COLO668 (cell line): ENCODE data around the gene TMEM50A.
"Not testable (repeated sequence)": the region's sequence is repeated elsewhere in the genome, so short reads cannot be mapped to it uniquely, and the experiment has no call there.

ENCODE experiments used
- DNase-seq: peaks from one replicate; lab custom pipeline; 2025; ENCODE audit not compliant: unreplicated experiment; lab: John Stamatoyannopoulos, UW

The TMEM50A gene

DNA sequence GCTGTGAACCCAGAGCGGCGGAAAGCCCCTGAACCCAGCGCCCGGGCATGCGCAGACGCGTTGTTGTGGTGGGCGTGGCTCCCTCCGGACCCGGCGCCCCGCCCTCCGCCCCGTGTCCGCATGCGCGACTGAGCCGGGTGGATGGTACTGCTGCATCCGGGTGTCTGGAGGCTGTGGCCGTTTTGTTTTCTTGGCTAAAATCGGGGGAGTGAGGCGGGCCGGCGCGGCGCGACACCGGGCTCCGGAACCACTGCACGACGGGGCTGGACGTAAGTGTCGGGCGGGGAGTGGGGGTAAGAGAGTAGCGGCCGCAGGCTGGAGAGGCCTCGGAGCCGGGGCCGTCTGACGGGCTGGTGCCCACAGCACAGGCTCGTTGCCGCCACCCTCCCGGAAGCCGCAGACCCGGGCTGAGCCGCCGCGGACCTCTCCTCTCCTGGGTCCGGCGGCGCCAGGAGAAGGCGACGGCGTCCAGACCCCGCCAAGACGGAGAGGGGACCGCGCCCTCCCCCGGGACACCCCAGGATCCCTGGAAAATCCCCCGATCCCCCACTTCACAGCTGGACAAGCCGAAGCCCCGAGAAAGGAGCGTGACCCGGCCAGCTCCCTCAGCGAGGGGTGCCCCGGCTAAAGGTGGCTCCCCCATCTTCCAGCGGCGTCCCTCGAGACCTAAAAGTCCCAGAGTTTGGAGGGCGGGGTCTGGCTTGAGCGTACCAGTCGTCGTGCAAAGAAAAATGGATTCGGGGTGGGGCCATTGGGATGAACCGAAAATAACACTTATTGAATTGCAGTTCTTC is at the start of gene TMEM50A:
Gene TMEM50A, plus strand, starts transcription at position 147 of the 794 bp plus-strand sequence. CDS start 2,153 bp downstream, outside the sequence.
- peak; percentile 95 for DNase-seq

DNA sequence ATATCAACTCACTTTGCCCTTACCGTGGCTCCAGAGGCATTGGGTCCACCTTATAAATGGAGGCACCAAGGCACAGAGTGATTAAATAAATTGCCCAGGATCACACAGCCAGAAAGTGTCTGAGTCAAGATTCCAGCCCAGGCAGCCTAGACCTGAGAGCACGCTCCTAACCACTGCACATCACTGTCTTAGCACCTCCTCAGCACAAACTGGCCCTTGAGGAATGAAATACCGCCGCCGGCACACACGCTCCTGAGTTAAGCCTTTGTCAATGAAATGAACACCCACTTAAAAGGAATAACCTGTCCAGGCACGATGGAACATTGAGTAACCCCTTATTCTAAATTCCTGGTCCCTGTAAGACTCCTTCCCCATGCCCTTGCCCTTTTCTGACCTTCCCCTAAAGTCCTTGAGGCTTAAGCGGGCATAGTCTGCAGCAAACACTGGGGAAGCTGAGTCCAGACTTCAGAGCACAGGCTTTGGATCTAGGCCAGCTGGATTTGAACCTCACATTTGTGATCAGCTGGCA is 49.5 kb upstream of the TMEM50A start:
- not testable (repeated sequence) for DNase-seq

DNA sequence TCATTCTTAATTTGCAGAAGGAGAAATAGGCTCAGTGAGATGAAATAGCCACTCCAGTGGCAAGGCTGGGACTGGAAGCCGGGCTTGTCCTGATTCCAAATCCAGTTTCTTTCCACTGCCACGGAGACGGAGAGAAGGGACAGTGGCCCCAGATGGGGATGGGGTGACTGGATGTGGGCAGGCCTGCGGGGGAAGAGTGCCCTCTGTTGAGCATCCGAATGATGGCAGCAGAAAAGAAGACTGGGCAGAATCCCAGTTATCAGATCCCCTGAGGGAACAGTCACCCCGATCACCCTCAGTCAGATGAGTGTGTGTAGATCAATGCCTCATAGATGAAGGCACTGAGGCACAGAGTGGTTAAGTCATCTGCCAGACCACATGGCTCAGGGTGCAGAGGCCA is 48.1 kb upstream of the TMEM50A start:
- DNase-seq = not testable (repeated sequence)

DNA sequence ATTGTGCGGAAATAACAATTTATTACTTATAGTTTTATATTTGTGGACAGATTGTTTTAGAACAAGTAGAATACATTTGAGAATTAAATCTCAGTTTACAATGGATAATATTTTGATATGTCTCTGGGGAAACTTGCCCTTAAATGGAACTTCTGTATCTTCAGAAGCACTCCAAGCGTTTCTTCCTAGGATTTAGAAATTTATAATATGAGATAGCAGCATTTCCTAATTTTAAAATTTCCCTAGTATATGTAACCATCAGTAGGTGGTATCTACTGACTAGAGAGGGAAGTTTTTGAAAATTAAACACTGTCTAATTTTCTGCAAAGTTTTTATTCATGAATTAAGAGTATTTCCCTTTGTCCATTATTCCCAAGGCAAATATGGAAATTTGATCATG is 44.7 kb upstream of the TMEM50A start:
- not testable (repeated sequence) for DNase-seq

DNA sequence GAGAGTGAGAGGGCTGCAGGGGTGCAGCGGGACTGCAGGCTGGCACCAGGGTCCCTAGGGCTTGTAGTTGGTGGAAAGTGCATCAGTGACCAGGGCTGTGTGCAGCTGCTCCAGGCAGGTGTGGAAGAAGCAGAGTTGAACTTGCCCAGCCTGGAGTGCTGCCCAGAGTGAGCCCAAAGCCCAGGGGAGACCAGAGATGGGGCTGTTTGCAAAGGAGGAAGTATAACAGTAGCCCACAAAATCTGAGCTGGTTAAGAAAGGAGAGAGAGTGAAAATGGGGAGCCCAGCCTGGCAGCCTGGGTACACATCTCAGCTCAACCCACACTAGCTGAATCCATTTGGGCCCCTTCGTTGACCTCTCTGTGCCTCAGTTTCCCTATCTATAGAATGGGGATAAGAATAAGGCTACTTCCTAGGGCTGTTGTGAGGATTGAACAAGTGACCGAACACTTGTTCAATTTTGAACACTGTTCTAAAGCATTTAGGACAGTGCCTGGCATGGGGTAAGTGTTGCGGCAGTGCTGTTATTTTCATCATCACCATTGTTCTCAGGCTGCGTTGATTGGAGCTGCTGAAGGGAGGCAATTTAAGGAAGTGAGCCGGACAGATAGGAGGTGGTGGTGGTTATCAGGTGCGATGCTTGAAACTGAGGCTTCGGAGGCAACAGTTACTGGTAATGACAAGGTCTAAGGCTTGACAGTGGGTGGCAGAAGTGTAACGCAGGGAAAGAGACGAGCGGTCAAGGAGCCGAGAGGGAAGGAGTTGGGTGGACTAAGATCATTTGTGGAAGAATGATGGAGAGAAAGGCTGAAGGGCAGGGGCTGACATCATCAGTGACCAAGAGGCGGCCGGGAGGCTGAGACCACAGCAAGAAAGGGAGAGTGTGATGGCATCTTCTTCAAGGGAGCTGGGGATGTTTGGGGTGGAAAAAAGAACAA is 43.0 kb upstream of the TMEM50A start:
- DNase-seq = not testable (repeated sequence)

DNA sequence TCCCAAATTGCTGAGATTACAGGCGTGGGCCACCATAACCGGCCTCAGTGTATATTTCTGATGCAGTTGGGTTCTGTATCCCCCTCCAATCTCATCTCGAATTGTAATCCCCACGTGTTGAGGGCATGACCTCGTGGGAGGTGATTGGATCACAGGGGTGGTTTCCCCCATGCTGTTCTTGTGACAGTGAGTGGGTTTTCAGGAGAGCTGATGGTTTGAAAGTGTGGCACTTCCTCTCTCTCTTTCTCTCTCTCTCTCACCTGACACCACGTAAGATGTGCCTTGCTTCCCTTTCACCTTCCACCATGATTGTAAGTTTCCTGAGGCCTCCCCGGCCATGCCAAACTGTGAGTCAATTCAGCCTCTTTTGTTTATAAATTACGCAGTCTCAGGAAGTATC is 41.6 kb upstream of the TMEM50A start:
- not testable (repeated sequence) for DNase-seq

DNA sequence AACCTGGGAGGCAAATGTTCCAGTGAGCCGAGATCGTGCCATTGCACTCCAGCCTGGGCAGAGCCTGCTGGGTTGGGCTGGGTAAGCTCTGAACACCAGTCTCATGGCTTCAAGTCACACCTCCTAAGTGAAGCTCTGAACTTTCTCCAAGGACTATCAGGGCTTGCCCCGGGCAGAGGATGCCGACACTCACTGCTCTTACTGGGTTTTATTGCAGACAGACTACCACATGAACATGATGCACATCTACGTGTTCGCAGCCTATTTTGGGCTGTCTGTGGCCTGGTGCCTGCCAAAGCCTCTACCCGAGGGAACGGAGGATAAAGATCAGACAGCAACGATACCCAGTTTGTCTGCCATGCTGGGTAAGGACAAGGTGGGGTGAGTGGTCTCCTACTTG is 37.4 kb upstream of the TMEM50A start:
- DNase-seq = not testable (repeated sequence)

DNA sequence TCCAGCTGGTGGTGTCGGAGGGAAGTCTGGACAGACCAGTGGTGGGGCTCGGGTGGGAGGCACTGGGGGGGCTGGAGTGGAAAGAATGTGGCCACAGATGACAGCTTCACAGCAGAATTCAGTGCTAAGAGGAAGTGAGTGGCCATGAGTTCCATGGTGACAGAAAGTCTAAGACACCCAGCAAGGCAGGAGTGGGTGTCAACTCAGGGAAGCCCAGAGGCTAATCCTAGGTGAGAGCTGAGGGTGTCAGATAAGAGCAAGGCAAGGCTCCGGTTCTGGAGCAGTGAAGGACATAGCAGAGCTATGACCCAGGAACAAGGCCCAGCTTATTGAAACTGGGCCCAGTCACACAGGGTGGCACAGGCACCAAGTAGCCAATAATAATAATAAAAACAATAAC is 35.8 kb upstream of the TMEM50A start:
- DNase-seq = not testable (repeated sequence)

DNA sequence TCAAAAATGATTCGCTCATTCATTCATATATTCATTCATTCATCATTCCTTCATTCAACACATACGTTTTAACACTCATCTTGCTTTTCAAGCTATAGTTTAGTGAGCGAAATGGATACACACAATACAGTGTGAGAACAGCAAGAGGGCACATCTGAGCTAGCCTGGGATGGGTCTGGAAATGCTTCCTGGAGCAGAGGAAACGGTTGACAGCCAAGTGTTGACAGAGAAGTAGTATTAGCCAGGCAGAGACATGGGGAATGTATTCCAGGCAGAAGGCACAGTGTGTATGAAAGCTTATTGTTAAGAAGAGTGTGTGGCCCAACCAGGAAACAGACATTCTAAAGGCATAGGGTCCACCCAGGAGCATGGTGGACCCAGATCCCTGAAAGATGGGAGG is 33.2 kb upstream of the TMEM50A start:
- not testable (repeated sequence) for DNase-seq

DNA sequence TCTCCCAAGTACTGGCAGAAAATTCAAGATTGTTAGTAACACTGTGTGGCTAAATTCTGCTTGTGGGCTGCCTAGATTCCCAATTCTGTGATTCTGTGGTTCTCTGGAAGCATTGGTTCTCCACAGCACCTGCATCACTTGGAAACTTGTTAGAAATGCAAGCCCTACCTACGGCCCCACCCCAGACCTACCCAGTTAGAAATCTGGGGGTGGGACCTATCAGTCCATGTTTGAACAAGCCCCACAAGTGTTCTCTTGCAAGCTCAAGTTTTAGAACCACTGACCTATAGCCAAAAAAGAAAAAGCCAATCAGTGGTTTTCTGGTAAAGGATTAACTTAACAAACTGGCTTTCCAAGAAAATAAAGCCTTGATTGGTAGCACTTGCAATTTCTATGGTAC is 30.0 kb upstream of the TMEM50A start:
- not testable (repeated sequence) for DNase-seq

DNA sequence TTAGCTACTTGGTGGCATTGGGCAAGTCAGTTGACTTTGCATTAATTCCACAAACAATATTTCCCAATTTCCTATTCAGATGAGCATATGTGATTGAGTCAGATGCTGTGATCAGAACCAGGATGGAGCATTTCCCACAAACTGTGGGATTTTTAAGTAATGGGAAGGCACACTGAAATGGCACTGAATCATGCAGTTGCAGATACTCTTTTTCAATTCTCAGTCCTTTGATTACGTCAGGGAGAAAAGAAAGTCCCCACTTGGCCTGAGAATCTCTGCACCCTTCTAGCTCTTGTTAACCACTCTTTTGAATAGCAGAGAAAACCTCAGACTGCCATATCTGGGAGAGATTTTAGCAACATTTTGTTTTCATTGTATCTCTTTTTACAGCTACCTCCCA is 29.0 kb upstream of the TMEM50A start:
- not testable (repeated sequence) for DNase-seq

DNA sequence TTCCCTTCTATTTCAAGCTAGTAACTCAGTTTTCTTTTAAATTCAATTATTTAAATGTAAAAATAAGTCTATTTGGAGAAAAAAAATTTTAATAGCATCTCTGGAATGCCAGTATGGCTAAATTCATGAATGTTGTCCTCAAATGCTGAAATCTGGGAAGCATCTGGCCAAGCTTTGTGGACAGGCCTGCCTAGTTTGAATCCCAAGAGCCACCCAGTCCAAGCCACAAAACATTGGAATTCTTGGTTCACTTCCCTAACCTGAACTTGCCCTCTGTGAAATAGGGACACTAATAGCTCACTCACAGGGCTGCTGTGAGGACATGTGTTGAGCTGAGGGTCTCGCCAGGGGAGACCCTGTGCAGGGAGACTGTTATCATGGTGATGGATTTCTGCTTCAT is 28.6 kb upstream of the TMEM50A start:
- DNase-seq = not testable (repeated sequence)

DNA sequence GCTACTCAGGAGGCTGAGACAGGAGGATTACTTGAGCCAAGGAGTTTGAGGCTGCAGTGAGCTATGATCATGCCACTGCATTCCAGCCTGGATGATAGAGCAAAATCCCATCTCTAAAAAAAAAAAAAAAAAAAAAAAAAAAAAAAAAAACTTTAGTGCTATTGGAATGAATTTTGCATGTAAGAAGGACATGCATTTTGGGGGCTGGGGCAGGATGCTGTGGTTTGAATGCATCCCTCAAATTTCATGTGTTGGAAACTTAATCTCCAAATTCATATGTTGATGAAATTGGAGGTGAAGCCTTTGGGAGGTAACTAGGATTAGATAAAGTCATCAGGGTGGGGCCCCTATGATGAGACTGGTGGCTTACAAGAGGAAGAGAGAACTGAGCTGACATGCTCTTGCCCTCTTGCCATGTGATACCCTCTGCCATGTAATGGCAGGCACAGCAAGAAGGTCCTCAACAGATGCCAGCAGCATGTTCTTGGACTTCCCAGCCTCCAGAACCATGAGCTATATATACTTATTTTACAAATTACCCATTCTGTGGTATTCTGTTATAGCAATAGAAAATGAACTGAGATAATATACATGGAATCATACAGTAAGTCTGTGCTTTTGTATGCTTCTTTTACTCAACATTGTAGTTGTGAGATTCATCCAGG is 25.2 kb upstream of the TMEM50A start:
- DNase-seq = not testable (repeated sequence)

DNA sequence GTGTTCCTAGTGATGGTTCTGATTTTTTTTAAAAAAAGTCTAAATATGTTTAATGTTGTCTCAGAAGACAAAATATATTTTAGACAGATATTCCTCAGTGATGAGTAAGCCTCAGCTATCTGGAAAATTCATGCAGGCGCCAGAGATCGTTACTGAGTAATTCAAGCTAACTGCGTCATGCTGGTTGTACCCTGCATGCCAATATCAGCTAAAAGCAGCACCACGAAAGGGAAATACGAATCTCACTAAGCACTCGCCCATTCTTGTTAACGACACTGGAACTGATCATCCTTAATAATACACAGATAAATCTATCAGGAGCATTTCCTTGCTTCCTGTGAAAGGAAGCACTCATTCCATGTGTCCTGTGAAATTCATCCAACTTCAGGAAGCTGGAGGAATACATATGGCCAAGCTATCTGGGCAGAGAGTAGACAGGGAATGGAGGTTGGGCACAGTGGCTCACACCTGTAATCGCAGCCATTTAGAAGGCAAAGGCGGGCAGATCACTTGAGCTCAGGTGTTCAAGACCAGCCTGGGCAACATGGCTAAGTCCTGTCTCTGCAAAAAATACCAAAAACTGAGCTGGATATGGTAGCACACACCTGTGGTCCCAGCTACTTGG is 17.7 kb upstream of the TMEM50A start:
- not testable (repeated sequence) for DNase-seq

DNA sequence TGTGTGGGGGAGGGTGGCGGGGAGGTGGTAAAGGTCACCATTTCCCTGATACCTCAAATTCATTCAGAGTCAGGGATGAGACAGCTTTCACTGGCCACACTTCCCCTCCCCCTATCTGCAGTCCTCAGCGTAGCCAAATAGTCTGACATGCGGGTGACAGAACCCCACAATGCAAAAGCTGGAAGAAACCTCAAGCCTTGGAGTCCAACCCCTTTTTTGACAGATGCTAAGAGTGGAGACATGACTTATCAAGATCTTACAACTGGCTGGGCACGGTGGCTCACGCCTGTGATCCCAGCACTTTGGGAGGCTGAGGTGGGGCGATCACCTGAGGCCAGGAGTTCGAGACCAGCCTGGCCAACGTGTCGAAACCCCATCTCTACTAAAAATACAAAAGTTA is 16.0 kb upstream of the TMEM50A start:
- DNase-seq = not testable (repeated sequence)

DNA sequence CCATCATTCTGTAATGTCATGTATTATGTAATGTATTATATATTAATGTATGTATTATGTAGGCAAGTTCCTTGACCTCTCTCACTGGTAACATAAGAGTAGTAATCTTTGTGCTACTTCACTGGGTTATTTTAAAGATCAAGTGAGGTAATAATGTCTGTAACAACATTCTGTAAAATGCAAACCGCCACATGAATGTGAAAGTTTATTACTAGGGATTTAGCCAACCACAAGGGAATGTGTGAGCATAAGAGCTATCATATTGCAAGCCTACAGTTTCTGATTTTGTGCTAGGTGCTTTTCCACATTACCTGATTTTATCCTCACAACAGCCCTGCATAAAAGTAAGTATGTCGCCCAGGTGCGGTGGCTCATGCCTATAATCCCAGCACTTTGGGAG is 13.7 kb upstream of the TMEM50A start:
- DNase-seq = not testable (repeated sequence)

DNA sequence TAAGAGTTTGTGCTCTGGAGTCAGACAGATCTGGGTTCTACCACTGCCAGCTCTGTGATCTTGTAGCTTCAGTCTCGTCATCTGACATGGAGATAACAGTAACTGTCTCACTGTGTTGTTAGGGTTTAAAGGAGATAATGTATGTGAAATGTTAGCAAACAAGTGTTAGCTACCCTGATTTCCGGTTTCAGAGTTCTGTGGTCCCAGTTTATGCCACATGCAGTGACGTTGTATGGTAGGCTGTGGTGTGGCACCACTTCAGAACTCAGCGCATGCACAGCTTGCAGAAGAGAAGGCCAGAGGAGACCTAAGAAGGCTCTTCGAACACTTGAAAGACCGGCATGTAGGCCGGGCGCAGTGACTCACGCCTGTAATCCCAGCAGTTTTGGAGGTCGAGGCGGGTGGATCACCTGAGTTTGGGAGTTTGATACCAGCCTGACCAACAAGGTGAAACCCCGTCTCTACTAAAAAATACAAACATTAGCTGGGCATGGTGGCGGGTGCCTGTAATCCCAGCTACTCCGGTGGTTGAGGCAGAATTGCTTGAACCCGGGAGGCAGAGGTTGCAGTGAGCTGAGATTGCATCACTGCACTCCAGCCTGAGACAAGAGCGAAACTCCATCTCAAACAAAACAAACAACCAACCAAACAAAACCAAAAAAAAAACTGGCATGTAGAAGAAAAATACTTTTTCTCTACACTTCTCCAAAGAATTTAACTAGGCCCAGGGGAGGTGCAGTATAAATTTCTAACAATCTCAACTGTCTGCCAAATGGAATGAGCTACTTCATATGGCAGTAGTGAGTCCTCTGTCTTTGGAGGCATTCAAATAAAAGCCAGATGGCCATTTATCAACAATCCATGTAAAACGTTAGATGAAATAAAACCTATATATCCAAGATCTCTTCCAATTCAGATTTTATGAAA is 10.0 kb upstream of the TMEM50A start:
- DNase-seq = not testable (repeated sequence)

DNA sequence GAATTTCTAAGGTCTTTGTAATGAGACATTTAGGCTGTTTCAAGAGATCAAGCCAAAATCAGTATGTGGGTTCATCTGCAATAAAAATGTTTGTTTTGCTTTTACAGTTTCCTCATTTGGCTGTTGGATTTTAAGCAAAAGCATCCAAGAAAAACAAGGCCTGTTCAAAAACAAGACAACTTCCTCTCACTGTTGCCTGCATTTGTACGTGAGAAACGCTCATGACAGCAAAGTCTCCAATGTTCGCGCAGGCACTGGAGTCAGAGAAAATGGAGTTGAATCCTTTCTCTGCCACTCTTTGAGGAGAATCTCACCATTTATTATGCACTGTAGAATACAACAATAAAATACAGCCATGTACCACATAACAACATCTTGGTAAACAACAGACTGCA is 9.3 kb upstream of the TMEM50A start:
- not testable (repeated sequence) for DNase-seq

DNA sequence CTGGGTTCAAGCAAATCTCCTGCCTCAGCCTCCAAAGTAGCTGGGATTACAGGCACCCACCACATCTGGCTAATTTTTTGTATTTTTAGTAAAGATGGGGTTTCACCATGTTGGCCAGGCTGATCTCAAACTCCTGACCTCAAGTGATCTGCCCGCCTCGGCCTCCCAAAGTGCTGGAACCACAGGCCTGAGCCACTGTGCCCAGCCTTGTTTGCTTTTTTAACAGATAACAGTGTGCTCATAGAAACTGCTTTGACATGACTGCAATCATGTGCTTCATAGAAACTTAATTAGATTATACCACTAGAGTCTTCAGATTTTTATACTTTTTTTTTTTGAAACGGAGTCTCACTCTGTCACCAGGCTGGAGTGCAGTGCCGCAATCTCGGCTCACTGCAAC is 8.8 kb upstream of the TMEM50A start:
- DNase-seq = not testable (repeated sequence)
